Skeletal muscle cell (primary cell): ENCODE data around the gene PHLDB3.
"Not testable (repeated sequence)": the region's sequence is repeated elsewhere in the genome, so short reads cannot be mapped to it uniquely, and the experiment has no call there.

Source experiments
- DNase-seq: peaks from one replicate; pipeline ENCODE4 v3.0.0-alpha.2; 2010; ENCODE audit warnings: low read depth
- H3K4me3 ChIP-seq: 2 replicates; pipeline ENCODE4 v1.5.1; 2011; ENCODE audit warnings: low read depth, mild to moderate bottlenecking, control low read depth, low read length, moderate library complexity

Gene PHLDB3

DNA sequence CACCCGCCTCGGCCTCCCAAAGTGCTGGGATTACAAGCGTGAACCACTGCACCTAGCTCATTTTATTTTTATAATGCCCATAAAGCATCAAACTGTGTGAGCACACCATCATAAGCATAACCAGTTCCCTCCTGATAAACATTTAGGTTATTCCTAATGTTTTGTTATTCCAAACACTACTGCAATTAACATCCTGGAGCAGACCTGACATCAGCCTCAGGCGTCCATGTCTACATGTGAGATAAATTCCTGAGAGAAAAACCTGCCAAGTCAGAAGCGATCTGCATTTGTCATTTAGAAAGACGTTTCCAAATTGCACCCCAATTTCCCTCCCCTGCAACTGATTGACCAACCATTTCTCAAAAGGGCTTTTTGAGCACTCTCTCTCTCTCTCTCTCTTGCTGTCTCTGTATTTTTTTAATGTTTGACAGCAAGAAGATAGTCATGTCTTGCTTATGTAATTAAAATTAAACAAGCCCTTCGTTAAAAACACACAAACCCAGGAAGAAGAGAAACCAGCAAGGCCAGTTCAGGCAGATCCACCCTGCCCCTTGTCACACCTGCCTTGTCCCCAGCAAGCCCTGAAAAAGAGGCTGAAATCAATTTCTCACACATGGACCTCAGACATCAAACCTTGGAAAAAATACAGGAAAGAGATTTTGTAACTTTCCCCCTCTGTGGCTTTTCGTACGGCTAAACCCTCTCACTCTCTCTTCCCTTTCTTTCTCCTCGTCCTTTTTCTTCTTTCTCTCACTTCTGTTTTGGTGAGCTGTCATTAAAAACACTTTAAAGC lies 49.0 kb downstream of the PHLDB3 start:
- H3K4me3 ChIP-seq = no peak overlapping the region
- DNase-seq = no peak

DNA sequence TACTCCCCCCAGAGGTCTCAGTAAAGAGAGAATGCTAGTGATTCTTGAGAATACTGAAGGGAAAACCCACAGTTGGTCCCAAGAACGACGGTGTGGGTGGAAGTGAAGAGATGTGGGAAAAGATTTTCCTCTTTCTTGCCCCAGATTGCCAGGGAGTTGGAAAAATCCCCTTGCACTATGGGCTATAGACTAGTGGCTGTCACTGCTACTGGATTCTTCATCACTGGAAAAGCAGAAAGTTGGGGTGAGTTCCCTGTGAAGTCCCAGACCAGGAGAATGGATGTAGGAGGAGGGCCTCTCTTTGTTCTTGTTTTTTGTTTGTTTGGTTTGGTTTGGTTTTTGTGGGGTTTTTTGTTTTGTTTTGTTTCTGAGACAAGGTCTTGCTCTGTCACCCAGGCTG lies 50.5 kb downstream of the PHLDB3 start:
- no peak for DNase-seq
- H3K4me3 ChIP-seq = no peak overlapping the region

DNA sequence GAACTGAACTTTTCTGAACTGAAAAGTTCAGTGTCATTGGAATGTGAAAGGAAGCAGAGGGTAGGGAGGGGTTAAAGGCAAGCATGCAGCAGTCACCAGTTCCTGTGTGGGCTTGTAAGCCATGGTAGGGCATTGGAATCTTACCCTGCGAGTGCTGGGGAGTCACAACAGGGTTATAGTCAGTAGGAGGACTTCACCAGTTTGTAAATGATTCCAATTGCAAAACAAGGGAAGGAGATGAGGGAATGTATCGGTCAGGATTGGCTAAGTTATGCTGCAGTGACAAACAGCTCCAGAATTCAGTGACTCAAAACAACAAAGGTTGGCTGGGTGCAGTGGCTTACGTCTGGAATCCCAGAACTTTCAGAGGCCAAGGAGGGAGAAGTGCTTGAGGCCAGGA lies 52.0 kb downstream of the PHLDB3 start:
- H3K4me3 ChIP-seq = no peak overlapping the region
- no peak for DNase-seq

DNA sequence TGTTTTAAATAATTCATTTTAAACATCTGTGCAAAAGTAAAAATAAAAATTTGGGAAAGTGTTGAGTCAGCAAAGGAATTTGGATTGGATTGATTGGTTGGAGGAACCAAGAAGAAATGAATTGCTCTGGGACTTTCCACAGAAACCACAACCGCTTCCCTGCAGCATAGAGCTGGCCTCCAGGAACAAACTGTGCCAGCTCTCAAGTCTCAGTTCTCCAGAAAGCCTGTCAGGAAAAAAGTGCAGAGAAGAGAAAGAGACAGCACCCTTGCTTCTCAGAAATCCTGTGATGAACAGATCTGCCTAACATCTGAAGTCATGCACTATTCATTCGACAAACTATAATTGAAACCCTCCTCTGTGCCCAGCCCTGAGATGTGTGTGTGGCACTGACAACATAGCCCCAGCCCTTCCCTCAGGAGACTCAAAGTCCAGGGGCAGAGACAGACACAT lies 54.0 kb downstream of the PHLDB3 start:
- no peak overlapping the region for H3K4me3 ChIP-seq
- DNase-seq = peak; percentile 67

DNA sequence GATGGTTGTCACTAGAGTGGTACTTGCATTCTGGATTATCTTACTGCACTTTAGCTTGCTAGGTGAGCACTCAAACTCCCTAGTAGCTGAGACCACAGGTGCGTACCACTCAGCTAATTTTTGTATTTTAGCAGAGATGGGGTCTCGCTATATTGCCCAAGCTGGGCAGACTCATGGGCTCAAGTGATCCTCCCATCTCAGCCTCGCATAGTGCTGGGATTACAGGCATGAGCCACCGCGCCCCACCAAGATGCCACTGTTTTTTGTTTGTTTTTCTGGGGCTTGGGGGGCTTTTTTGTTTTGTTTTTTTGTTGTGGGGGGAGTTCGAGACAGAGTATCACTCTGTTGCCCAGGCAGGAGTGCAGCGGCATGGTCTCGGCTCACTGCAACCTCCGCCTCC lies 56.9 kb downstream of the PHLDB3 start:
- no peak overlapping the region for H3K4me3 ChIP-seq
- no peak for DNase-seq

DNA sequence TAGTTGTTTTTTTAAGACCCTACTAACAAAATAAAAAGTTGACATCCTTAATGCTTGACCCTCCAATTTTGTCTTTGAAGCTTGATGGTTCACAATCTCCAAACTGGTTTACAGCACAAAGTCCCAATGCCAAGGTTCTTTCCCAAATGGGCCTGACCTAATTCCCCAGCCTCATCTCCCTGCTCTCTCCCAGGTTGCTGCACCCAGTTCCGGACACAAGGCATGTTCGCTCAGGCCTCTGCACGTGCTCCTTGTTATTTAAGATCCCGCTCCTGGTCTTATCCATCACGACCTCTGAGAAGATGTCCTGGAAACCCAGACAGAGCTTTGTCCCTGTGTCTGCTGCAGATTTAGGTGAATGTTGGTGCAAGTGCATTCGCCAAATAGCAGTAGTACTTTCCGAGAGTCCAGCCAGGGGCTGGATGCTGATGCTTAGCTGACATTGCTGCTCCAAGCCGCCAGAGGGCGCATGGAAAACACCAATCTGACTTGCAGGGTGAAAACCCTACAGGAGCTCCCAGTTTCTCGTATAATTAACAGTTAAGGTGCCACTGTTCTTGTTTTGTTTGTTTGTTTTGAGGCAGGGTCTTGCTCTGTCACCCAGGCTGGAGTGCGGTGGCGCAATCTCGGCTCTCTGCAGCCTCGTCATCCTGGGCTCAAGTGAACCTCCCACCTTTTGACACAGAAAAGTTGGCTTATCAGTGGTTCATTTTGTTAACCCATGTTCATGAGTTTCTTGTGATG lies 57.6 kb downstream of the PHLDB3 start:
- no peak overlapping the region for H3K4me3 ChIP-seq
- no peak for DNase-seq

DNA sequence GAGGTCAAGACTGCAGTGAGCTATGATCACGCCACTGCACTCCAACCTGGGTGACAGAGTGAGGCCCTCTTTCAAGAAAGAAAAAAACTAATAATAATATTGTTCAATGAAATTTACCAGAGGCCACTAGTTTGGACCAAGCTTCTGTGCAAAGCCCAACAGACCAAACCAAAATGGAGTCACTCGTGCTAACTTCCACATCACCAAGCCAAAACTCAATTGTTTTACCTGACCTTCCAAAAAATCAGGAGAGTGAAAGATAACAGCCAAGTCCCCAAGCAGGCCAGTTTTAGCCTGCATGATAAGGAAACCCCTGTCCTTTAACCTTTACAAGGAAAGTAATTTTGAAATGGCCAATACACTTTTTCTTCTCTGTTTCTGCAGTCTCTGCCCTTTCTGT lies 59.1 kb downstream of the PHLDB3 start:
- no peak for DNase-seq
- no peak overlapping the region for H3K4me3 ChIP-seq

DNA sequence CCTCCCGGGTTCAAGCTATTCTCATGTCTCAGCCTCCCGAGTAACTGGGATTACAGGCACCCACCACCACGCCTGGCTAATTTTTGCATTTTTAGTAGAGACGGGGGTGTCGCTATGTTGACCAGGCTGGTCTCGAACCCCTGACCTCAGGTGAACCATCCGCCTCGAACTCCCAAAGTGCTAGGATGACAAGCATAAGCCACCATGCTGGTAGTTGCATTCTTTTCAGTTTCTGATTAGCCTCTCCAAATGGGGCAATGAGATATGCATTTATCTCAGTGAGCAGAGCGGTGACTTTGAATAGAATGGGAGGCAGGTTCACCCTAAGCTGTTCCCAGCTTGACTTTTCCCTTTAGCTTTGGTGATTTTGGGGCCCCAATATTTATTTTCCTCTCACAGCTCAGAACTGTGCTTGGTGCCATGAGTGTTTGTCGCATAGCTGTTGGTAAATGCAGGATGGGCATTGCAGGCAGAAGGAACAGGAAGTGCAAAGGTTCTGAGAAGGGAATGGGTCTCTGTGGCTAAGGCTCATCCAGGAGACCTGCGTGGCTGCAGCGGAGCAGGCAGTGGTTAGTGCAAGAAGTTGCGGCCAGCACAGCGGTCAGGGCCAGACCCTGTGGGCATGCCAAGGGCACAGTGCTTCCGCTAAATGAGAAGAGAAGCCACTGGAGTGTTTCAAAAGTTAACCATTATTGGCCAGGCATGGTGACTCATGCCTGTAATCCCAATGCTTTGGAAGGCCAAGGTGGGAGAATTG lies 59.8 kb downstream of the PHLDB3 start:
- no peak overlapping the region for H3K4me3 ChIP-seq
- DNase-seq = no peak

DNA sequence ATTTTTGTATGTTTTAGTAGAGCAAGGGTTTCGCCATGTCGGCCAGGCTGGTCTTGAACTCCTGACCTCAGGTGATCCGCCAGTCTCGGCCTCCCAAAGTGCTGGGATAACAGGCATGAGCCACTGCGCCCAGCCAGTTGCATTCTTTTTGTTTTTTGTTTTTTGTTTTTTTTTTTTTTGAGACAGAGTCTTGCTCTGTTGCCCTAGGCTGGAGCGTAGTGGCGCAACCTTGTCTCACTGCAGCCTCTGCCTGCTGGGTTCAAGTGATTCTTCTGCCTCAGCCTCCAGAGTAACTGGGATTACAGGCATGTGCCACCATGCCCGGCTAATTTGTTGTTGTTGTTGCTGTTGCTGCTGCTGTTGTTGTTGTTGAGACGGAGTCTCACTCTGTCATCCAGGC lies 60.5 kb downstream of the PHLDB3 start:
- not testable (repeated sequence) for H3K4me3 ChIP-seq, DNase-seq

DNA sequence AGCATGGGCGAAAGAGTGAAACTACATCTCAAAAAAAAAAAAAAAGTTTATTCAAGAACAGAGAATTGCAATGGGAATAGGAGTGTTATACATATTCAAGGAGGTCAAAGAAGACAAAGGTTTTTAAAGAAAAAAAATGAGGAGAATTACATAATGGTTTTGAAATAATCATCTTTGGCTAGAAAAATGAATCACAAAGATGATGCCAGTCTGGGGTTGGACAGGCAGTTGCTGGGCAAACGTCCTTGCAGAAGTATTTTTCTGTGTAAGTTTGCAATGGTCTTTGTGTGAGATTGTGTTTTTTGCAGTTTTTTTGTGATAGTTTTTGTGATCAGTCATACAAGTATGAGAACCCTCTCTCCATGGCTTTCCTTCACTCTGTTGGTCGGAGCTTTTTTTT lies 62.8 kb downstream of the PHLDB3 start:
- DNase-seq = no peak
- H3K4me3 ChIP-seq = no peak overlapping the region

DNA sequence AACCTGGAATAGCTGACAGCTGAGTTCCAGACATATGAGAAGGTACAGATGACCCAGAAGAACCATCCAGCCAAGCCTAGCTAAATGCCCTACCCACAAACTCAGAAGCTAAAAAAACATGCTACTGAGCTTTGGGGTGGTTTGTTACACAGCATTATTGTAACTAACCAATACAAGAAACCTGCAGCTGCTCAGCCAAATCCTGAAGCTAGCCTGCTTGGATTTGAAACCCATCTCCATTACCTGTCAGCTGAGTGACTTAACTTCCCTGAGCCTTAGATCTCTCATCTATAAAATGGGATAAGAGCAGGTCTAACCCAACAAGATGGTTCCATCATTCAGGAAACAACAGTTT lies 64.9 kb downstream of the PHLDB3 start:
- no peak overlapping the region for H3K4me3 ChIP-seq
- no peak for DNase-seq

DNA sequence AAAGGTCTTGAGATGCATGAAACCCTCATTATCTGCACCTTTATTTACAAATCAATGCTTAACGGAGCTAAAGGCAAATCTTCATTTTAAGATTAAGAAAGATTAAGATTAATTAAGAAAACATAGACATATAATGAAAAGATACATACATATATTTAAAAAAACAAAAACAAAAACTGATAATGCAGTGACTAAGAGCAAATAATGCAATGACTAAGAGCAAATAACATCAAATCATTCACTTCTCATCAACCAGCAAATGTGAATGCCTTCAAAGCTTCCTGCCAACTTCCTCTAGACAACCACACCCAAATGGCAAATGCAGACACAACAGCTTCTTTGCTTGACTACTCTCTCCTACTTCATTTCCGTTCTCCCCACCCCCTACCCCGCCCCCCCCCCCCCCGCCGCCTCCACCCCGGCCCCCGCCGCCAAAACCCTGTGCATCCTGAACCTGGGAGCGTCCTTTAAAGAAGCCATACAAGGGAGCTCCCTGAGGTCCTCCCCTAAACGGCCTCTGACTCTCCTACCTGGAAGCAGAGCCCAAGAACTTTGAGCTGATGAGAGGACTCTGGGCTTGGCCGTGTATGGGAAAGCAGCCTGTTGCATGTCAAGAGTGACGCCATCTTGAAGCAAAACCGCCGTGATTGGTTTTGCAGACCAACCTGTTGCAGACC lies 65.4 kb downstream of the PHLDB3 start:
- DNase-seq = no peak
- no peak overlapping the region for H3K4me3 ChIP-seq

DNA sequence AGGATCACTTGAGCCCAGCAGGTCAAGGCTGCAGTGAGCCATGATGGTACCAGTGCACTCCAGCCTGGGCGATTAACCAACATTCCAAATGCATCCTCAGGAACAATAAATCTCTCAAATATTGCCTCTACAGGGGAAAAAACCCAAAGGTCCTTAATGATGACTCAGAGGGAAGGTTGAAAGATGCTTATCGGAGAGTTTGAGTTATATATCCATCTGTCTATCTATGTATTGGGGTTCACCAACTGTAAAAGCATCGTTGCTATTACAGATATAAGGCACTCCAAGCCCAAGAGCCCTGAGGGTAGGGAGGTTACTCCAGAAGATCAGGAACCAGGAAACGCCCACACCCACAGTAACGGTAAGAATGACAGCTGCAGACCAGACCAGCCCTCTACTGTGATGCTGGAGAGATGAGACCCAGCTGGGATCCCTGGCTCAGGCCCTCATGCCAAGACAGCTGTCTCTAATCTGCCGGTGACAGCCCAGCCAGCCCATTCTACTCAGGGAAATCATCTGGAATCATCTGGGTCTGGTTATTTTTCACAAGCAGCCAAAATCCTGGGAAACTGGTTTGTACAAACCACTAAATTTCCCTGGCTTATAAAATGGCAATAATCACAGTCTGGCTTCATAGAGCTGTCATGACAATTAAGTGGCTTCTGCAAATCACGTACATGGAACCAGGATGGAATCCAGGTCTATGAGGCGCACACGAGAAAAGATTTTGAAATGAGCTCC lies 66.1 kb downstream of the PHLDB3 start:
- H3K4me3 ChIP-seq = no peak overlapping the region
- DNase-seq = peak; percentile 23

DNA sequence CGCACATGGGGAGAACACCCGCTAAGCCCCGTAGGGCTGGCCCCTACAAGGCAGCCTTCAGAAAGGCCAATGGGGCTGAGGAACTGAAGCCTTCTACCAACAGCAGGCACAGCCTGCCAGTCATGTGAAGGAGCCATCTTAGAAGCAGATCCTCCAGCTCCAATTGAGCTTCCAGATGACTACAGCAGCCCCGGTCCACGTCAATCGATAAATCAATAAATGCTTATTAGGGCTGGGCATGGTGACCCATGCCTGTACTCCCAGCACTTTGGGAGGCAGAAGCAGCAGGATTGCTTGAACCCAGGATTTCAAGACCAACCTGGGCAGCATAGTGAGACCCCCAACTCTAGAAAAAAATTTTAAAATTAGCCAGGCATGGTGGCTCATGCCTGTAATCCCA lies 66.8 kb downstream of the PHLDB3 start:
- no peak overlapping the region for H3K4me3 ChIP-seq
- DNase-seq = no peak

DNA sequence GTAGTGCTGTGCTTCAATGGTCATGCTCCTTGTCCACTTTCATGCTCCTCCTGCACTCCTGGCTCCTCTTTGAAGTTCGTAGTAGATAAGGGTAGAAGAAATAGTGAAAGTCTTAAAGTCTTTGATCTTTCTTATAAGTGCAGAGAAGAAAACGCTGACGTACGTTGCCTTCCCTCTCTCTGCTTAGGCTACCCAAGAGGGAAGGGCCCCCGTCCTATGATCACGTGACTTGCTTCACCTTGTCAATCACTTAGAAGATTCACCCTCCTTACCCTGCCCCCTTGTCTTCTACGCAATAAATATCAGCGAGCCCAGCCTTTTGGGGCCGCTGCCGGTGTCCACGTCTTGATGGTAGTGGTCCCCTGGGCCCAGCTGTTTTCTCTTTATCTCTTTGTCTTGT lies 67.3 kb downstream of the PHLDB3 start:
- not testable (repeated sequence) for H3K4me3 ChIP-seq, DNase-seq

DNA sequence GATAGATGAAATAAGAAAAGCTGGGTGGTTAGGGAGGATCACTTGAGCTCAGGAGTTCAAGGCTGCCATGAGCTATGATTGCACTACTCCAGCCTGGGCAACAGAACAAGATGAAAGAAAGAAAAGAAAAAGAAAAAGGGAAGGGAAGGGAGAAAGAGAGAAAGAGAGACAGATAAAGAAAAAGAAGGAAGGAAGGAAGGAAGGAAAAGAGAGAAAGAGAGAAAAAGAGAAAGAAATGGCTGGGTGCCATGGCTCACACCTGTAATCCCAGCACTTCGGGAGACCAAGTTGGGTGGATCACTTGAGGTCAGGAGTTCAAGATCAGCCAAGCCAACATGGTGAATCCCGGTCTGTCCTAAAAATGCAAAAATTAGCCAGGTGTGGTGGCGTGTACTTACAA lies 68.8 kb downstream of the PHLDB3 start:
- no peak for DNase-seq
- no peak overlapping the region for H3K4me3 ChIP-seq

DNA sequence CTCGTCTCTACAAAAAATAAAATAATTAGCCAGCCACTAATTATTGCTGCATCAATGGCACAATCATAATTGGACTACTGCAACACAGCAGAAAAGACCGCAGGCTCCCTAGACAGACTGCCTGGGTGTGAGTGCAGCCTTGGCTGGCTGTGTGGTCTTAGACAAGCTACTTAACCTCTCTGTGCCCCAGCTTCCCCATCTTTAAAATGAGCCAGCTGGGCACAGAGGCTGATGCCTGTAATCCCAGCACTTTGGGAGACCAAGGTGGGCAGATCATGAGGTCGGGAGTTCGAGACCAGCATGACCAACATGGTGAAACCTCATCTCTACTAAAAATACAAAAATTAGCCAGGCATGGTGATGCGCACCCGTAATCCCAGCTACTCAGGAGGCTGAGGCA lies 70.9 kb downstream of the PHLDB3 start:
- no peak for DNase-seq
- no peak overlapping the region for H3K4me3 ChIP-seq

DNA sequence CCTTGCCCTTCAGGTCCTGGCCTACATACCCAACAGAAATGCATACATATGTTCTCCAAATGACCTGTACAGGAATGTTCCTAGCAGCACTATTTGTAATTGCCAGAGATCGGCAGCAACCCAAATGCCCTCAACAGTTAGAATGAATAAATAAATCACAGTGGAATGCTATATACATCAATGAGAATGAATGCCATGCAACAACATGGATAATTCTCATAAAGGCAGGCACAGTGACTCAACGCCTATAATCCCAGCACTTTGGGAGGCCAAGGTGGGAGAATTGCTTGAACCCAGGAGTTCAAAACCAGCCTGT lies 71.2 kb downstream of the PHLDB3 start:
- DNase-seq = no peak
- no peak overlapping the region for H3K4me3 ChIP-seq

DNA sequence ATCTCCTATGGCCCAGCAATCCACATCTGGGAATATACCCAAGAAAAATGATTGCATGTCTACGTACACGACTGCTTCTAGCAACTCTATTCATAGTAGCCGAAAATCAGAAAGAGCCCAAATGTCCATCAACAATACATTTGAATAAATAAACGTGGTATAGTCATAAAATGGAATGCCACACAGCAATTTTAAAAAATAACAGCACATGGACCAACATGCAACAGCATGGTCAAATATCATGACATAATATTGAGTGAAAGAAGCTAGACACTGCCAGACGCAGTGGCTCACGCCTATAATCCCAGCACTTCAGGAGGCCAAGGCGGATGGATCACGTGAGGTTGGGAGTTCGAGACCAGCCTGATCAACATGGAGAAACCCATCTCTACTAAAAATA lies 73.6 kb downstream of the PHLDB3 start:
- H3K4me3 ChIP-seq = no peak overlapping the region
- no peak for DNase-seq
